ENCODE results near the gene TMEM272. TPM values are rescaled to one million over a fixed set of nuclear protein-coding genes. Genes with fewer than 3 reads are reported as not detected.

Gene TMEM272
- total RNA-seq, 1 experiment from 2014 or later: 0.17 TPM

GRCh38 chr13:51794964-51795363 is 50.0 kb downstream of the TMEM272 start:
- intact Hi-C loops (cut with micrococcal nuclease): loop anchor here (5.0 kb wide), 2 partner anchors 213 to 573 kb away; partner anchors contain the start of genes FAM124A and WDFY2
- Histone ChIP-seq H3K9ac (ENCODE audit: low read length) (no peak overlapping the region), H3K79me2 (ENCODE audit: insufficient read depth, low read length) (no peaks in the 10 kb centered on the region), H3K9me2 (ENCODE audit: insufficient read depth) (no peaks in the 10 kb centered on the region), H3K9me3 (ENCODE audit: control insufficient read depth in 1 of 2, insufficient read depth in 1 of 2, low read depth in 1 of 2, low read length in 2 of 2) (no peaks in the 10 kb centered on the region), H3K4me3 (replicated peaks in 1 of 2; ENCODE audit: low read depth in 1 of 2, low read length in 2 of 2) (no peak overlapping the region), H2AFZ (ENCODE audit: low read depth, low read length, poor library complexity, severe bottlenecking) (no peak overlapping the region), H3K27me3 (ENCODE audit: insufficient read depth, low read length) (no peaks in the 10 kb centered on the region), H4K20me1 (ENCODE audit: insufficient read depth) (no peaks in the 10 kb centered on the region), H3K4me1 (ENCODE audit: control insufficient read depth in 1 of 2, insufficient read depth in 2 of 2, low read length in 2 of 2) (peaks cover 9 to 16% of the 10 kb centered on the region in 2 experiments), H3K27ac (ENCODE audit: low read depth, low read length) (no peak overlapping the region), H3K4me2 (ENCODE audit: low read length) (no peak overlapping the region), H3K36me3 (ENCODE audit: control insufficient read depth in 1 of 2, insufficient read depth in 2 of 2, low read length in 2 of 2) (no peaks in the 10 kb centered on the region)
- ChIA-PET RAD21 (ENCODE audit: low non-redundant PET in 1 of 2, low total read pairs in 2 of 2, uncharacterized antibody in 2 of 2, unreplicated experiment in 2 of 2) (no interaction called here), POLR2A (interaction anchor here (1.7 kb wide), 1 partner anchor 342 kb away, joined by 4 read pairs; the partner anchor contains the start of gene INTS6), CTCF (interaction anchor here (1.2 to 5.4 kb wide), 2 partner anchors 361 to 669 kb away, joined by 6 to 90 read pairs; no protein-coding TSS in a partner anchor)
- TF ChIP-seq CEBPB (IDR thresholded peaks at IDR 0.05; ENCODE audit: low read depth): no peak
- TF ChIP-seq YY1 (IDR thresholded peaks at IDR 0.05; ENCODE audit: extremely low read depth, insufficient replicate concordance, low read depth, low read length): no peak
- no peak for TF ChIP-seq CTCF (IDR thresholded peaks at IDR 0.05 in 2 of 3, conservative IDR thresholded peaks at IDR 0.05 in 1 of 3; ENCODE audit: borderline replicate concordance in 1 of 3, insufficient read depth in 1 of 3, low read depth in 2 of 3, low read length in 2 of 3)
- no peak for TF ChIP-seq RAD21 (IDR thresholded peaks at IDR 0.05; ENCODE audit: low read depth)
- TF ChIP-seq EZH2phosphoT487 (IDR thresholded peaks at IDR 0.05; ENCODE audit: borderline replicate concordance): no peak
- TF ChIP-seq MAX (IDR thresholded peaks at IDR 0.05): no peak
- TF ChIP-seq EZH2 (IDR thresholded peaks at IDR 0.05): no peak
- no peak for TF ChIP-seq SP1 (IDR thresholded peaks at IDR 0.05; ENCODE audit: low read depth)
- TF ChIP-seq POLR2AphosphoS5 (IDR thresholded peaks at IDR 0.05; ENCODE audit: low read depth, low read length): no peak
- no peak for TF ChIP-seq JUND (IDR thresholded peaks at IDR 0.05)
- TF ChIP-seq REST (IDR thresholded peaks at IDR 0.05; ENCODE audit: low read depth): no peak
- TF ChIP-seq ZBTB33 (IDR thresholded peaks at IDR 0.05; ENCODE audit: extremely low read depth, insufficient replicate concordance, low read length): no peak
- TF ChIP-seq SIN3A (IDR thresholded peaks at IDR 0.05; ENCODE audit: low read depth): no peak
- no peak for TF ChIP-seq ZFX (IDR thresholded peaks at IDR 0.05)
- no peak for TF ChIP-seq ZNF274 (IDR thresholded peaks at IDR 0.05; ENCODE audit: low read depth, low read length)
- no peak for TF ChIP-seq ELF1 (IDR thresholded peaks at IDR 0.05; ENCODE audit: borderline replicate concordance, low read depth)
- no peak for TF ChIP-seq POLR2A (IDR thresholded peaks at IDR 0.05; ENCODE audit: borderline replicate concordance, extremely low read depth, insufficient read depth, insufficient read length)
- TF ChIP-seq SRF (IDR thresholded peaks at IDR 0.05; ENCODE audit: low read depth): no peak
- BruUV-seq (replicated peaks): no TSS peak
- DNase-seq (ENCODE audit: low read depth, low spot score): no peak
- no peak for ATAC-seq
